Measurements from ENCODE around the gene ADAMTS15.

Gene ADAMTS15

GRCh38 chr11:130448416-130449309, at the start of gene ADAMTS15:
TSS of gene ADAMTS15 (plus strand) at chr11:130448645. CDS start at chr11:130448974, 329 bp downstream.
- no peak for DNase-seq

GRCh38 chr11:130399196-130399595, 49.2 kb upstream of the ADAMTS15 start:
- DNase-seq: no peak

GRCh38 chr11:130400781-130401483, 47.5 kb upstream of the ADAMTS15 start:
- DNase-seq: no peak

GRCh38 chr11:130402570-130402969, 45.9 kb upstream of the ADAMTS15 start:
- no peak for DNase-seq

GRCh38 chr11:130403271-130403804, 45.1 kb upstream of the ADAMTS15 start:
- DNase-seq: no peak

GRCh38 chr11:130403967-130404366, 44.5 kb upstream of the ADAMTS15 start:
- no peak for DNase-seq

GRCh38 chr11:130404727-130405126, 43.7 kb upstream of the ADAMTS15 start:
- no peak for DNase-seq

- no peak for DNase-seq
Observed at GRCh38 chr11:130405428-130405827, 43.0 kb upstream of the ADAMTS15 start.

- DNase-seq: no peak
Observed at GRCh38 chr11:130407978-130408377, 40.5 kb upstream of the ADAMTS15 start.

GRCh38 chr11:130408401-130408890, 40.0 kb upstream of the ADAMTS15 start:
- DNase-seq: no peak

GRCh38 chr11:130408901-130409300, 39.5 kb upstream of the ADAMTS15 start:
- DNase-seq: no peak

- DNase-seq: no peak
Observed at GRCh38 chr11:130409594-130410388, 38.7 kb upstream of the ADAMTS15 start.

GRCh38 chr11:130411223-130411622, 37.2 kb upstream of the ADAMTS15 start:
- no peak for DNase-seq

GRCh38 chr11:130413405-130414106, 34.9 kb upstream of the ADAMTS15 start:
- no peak for DNase-seq

- no peak for DNase-seq
Observed at GRCh38 chr11:130414107-130415080, 34.1 kb upstream of the ADAMTS15 start.

- DNase-seq: no peak
Observed at GRCh38 chr11:130415731-130416529, 32.5 kb upstream of the ADAMTS15 start.

- no peak for DNase-seq
Observed at GRCh38 chr11:130416530-130416882, 31.9 kb upstream of the ADAMTS15 start.

- no peak for DNase-seq
Observed at GRCh38 chr11:130416906-130417305, 31.5 kb upstream of the ADAMTS15 start.

GRCh38 chr11:130418210-130418609, 30.2 kb upstream of the ADAMTS15 start:
- DNase-seq: no peak

GRCh38 chr11:130418756-130419155, 29.7 kb upstream of the ADAMTS15 start:
- DNase-seq: no peak

Data from activated naive CD4-positive, alpha-beta T cell treated with anti-CD3 and anti-CD28 coated beads, Interleukin-2, amount 50 U/mL, for 16 hours (primary cell).